ENCODE data around the gene TMEM234.

Gene TMEM234

DNA sequence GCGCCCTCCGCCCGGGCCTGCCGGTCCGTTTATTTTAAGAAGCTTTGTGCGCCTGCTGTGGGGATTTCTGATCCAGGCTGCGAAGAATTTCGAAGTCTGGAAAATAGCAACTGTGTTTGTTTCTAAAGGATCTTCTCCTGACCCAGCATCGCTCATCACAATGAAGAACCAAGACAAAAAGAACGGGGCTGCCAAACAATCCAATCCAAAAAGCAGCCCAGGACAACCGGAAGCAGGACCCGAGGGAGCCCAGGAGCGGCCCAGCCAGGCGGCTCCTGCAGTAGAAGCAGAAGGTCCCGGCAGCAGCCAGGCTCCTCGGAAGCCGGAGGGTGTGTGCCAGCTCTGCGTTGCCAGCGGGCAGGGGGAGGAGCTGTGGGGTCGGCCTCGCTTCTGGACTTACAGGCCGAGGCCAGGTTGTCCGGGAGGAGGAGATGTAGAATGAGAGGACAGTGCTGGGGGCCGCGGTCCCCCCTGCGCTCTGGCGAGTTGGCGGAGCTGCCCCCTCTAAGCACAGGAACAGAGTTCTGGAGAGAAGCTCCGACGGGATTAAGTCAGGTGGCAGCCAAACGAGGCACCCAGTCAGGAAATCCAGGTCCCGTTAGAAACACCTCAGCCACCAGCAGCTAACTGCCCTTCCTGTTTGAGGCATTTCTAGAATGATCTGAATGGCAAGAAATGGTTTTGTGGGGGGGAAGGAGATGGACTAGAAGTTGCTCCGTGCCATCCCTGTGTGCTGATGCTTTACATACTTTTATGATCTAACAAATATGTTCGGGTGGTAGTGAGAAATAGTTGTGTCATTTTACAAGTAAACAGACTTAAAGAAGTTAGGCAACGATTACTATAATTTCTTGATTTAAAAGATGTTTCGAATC lies 41.7 kb downstream of the TMEM234 start:
- H3K4me1 Mint-ChIP-seq = peaks cover 61% of the 10 kb centered on the region
- H3K4me3 Mint-ChIP-seq = peak overlapping the region; percentile 94
- H3K27me3 Mint-ChIP-seq = no peaks in the 10 kb centered on the region
- peak overlapping the region; percentile 98 for H3K27ac Mint-ChIP-seq
- peaks cover 43% of the 10 kb centered on the region for H3K36me3 Mint-ChIP-seq (ENCODE audit: low read depth)
- no peaks in the 10 kb centered on the region for H3K9me3 Mint-ChIP-seq
- ATAC-seq (peak; percentile 21), DNase-seq (peak; percentile 48)

DNA sequence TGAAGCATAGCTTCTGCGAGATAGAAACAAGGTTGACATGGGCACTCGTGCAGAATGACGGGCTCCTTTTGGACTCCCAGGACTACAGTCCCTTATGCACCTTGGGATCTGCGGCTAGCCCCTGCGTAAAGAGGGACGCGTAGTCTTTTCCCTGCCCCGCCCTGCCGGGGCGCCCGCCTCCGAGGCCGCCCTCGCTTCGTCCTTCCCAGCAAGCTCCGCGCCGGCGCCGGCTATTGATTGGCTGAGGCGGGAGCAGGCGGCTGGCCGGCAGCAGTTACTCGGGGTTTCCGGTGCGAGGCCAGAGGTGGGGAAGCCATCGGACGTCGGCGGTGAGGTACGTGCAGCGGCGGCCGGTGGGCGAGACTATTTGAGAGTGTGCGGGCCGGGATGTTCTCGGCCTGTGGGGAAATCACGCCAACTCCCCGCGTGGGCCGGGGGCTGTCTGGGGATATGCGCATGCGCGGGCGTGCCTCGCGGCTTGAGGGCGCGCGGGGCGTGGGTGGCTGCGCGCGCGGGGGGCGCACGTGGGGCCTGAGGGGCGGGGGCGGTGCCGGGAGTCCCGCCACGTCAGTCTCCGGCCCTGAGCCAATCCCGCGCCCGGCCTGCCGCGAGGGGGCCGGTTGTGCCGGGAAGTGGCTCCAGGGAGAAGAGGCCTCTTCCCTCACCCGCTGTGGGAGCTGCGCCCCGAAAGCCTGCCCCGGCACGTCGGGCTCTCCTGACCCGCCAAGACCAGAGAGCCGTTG lies 42.5 kb downstream of the TMEM234 start, which contains the start of gene TXLNA:
Gene TXLNA, plus strand, starts transcription at position 233 of the 743 bp plus-strand sequence. CDS start 671 bp downstream, outside the sequence.
- peak within 1 kb of the TSS; percentile 94 for H3K4me3 Mint-ChIP-seq
- peaks cover 55% of the 10 kb centered on the region for H3K4me1 Mint-ChIP-seq
- peak; percentile 87 for ATAC-seq
- peak within 1 kb of the TSS; percentile 98 for H3K27ac Mint-ChIP-seq
- H3K9me3 Mint-ChIP-seq = no peaks in the 10 kb centered on the region
- peak; percentile 93 for DNase-seq
- H3K36me3 Mint-ChIP-seq (ENCODE audit: low read depth) = peaks cover 38% of the 10 kb centered on the region
- H3K27me3 Mint-ChIP-seq = no peaks in the 10 kb centered on the region

DNA sequence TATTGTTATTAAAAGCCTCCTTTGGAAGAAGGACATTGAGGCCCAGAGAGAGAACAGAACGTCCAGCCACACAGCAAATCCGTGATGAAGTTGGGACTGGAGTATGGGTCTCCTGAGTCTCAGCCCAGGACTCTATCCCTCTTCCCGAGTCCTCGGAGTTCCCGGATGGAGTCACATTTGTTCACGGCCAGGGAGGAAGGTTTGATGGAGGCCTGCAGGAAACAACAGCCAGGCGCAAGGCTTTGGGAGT lies 43.0 kb downstream of the TMEM234 start:
- H3K36me3 Mint-ChIP-seq (ENCODE audit: low read depth) = peaks cover 37% of the 10 kb centered on the region
- peak overlapping the region; percentile 98 for H3K27ac Mint-ChIP-seq
- ATAC-seq (no peak), DNase-seq (no peak)
- H3K4me1 Mint-ChIP-seq = peaks cover 50% of the 10 kb centered on the region
- H3K9me3 Mint-ChIP-seq = no peaks in the 10 kb centered on the region
- H3K4me3 Mint-ChIP-seq = peak overlapping the region; percentile 94
- no peaks in the 10 kb centered on the region for H3K27me3 Mint-ChIP-seq

DNA sequence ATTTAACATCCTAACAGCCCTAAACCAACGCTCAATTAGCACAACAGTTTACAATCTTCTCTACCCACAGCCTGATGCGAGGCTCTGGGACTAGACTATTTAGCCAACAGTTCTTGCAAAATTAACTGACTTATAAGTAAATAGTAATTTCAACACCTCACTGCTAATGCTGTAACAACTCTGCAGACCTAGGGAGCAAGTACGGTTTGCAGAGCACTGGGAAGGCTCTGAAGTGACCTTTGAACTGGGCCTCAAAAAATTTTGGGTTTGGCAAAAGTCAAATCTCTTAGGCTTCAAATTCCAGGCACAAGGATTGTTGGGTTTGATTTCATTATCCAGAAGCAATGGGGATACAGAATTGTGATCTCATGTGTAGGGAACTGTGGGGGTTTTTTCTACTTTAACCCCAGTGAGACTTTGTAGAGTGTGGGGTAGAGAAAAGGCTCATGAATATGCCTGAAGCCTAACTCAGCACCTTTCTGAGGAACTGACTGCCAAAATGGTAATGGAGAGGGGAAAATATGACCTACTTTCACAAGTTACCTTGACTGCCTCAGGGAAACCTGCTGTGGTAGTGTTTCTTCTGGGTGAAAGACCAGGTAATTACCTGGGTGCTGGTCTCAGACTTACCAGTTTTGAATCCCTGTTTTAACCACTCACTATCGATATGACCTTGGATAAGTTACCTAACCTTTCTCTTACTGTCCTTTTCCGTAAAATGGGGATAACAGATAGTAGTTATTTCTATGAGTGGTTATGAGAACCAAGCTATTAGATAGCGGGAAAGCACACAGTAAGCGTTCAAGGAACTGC lies 43.6 kb downstream of the TMEM234 start:
- ATAC-seq (no peak), DNase-seq (no peak)
- H3K27me3 Mint-ChIP-seq = no peaks in the 10 kb centered on the region

DNA sequence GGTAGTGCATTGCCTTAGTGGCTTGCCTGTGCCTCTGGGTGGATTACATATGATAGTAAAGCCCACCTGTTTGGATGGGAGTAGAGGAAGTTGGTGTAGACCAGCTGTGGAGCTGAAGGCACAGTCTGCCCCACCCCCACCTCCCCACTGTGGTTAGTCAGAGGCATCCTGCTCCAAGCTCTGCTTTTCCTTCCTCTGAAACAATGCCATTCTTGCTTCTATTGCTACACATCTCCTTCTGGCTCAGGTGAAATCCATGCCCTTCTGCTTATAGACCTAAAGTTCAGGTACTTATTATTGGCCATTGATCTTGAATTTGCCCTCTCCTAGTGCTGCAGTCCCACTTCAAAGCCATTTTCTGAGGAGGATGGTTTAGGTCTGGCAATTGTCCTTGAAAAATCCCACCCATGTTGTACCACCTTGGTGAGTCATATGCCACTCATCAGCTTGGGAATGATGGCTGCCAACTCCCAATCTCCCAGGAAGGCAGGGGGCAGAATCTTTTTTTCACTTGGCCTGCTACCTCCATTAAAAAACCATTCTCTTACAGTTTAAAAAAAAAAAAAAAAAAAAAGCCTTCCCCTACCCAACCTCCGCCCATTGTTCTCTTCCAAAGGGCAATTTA lies 49.4 kb downstream of the TMEM234 start:
- ATAC-seq (no peak), DNase-seq (no peak)
- Mint-ChIP-seq H3K4me3 (no peak overlapping the region), H3K9me3 (no peaks in the 10 kb centered on the region), H3K27me3 (no peaks in the 10 kb centered on the region), H3K36me3 (ENCODE audit: low read depth) (peaks cover 47% of the 10 kb centered on the region), H3K4me1 (peaks cover 6% of the 10 kb centered on the region), H3K27ac (no peak overlapping the region)

More for the DNA sequence above, 43.6 kb downstream of the TMEM234 start:
- Mint-ChIP-seq H3K27ac (peak overlapping the region; percentile 98), H3K36me3 (ENCODE audit: low read depth) (peaks cover 33% of the 10 kb centered on the region), H3K4me1 (peaks cover 45% of the 10 kb centered on the region), H3K4me3 (peak overlapping the region; percentile 94), H3K9me3 (no peaks in the 10 kb centered on the region)

DNA sequence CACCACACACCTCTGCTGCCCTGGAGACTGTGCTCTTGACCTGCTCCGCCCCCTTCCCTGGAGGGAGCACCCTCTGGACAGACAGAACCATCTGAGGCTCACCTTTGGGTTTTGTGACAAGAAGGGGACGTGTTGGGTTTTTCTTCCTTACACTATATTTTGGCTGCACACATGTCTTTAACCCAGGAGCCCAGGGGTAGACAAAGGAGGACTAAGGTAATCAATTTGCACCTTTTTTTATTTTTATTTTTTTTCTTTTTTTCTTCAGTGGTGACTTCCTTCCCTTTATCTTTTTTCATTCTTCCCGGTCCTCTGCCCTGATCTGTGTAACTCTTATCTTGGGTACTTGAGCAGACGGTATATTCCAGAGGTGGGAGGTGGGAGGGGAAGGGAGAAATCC lies 51.2 kb downstream of the TMEM234 start:
- Mint-ChIP-seq H3K9me3 (no peaks in the 10 kb centered on the region), H3K27ac (no peak overlapping the region), H3K4me1 (peaks cover 6% of the 10 kb centered on the region), H3K27me3 (no peaks in the 10 kb centered on the region), H3K36me3 (ENCODE audit: low read depth) (peaks cover 55% of the 10 kb centered on the region), H3K4me3 (no peak overlapping the region)
- ATAC-seq (no peak), DNase-seq (no peak)
